Esophagus squamous epithelium (tissue), 4 donors: ENCODE data around the gene HDDC3.

Source experiments
- POLR2A ChIP-seq, 4 donors: fragments of 450-650 bp; IDR thresholded peaks; one replicate each; pipeline ENCODE4 v1.6.1; 2017; ENCODE audit warnings: antibody characterized with exemption in 4 of 4, mild to moderate bottlenecking in 4 of 4, moderate library complexity in 3 of 4
- TF ChIP-seq, protein P1 (sequence below), 6 experiments: fragments of 450-650 bp in 4 of 6; fragments of 200-600 bp in 2 of 6; sonication (generic) in 2 of 6; IDR thresholded peaks; one replicate each; pipeline ENCODE4 v1.5.1; 2016 to 2019; ENCODE audit warnings: antibody characterized with exemption in 6 of 6, mild to moderate bottlenecking in 4 of 6, moderate library complexity in 4 of 6

GRCh38 chr15:90954712-90955623 lies 22.6 kb upstream of the HDDC3 start, which contains the start of gene RCCD1:
- TF ChIP-seq POLR2A (IDR thresholded peaks at IDR 0.05), result peak in 2 of 4 donors; percentile 53 to 69
- TF ChIP-seq, protein P1, sequence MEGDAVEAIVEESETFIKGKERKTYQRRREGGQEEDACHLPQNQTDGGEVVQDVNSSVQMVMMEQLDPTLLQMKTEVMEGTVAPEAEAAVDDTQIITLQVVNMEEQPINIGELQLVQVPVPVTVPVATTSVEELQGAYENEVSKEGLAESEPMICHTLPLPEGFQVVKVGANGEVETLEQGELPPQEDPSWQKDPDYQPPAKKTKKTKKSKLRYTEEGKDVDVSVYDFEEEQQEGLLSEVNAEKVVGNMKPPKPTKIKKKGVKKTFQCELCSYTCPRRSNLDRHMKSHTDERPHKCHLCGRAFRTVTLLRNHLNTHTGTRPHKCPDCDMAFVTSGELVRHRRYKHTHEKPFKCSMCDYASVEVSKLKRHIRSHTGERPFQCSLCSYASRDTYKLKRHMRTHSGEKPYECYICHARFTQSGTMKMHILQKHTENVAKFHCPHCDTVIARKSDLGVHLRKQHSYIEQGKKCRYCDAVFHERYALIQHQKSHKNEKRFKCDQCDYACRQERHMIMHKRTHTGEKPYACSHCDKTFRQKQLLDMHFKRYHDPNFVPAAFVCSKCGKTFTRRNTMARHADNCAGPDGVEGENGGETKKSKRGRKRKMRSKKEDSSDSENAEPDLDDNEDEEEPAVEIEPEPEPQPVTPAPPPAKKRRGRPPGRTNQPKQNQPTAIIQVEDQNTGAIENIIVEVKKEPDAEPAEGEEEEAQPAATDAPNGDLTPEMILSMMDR (IDR thresholded peaks at IDR 0.05), result peak in 2 of 6 experiments; percentile 3 to 7
